ENCODE results near the gene DNAH5. TPM values are rescaled to one million over a fixed set of nuclear protein-coding genes. Genes with fewer than 3 reads are reported as not detected.

The DNAH5 gene
- total and polyA plus RNA-seq, 2 of the 8 experiments (the other 6 are each of a cell fraction or from before 2014, with no cell fraction given): 0.30 to 0.73 TPM

GRCh38 chr5:13910201-13910600 lies 34.3 kb downstream of the DNAH5 start:
- Histone ChIP-seq H4K20me1 (replicated peaks in 1 of 2; ENCODE audit: control insufficient read depth in 1 of 2, insufficient read depth in 2 of 2, low read length in 2 of 2) (no peaks in the 10 kb centered on the region), H3K4me3 (ENCODE audit: extremely low read depth in 1 of 4, insufficient read depth in 2 of 4, low read depth in 3 of 4, low read length in 4 of 4) (no peak overlapping the region), H3K4me1 (replicated peaks in 1 of 4; ENCODE audit: control insufficient read depth in 3 of 4, insufficient read depth in 4 of 4, low read length in 3 of 4) (no peaks in the 10 kb centered on the region; a peak in 1 of 7 replicates), H2BK12ac (ENCODE audit: low read depth, low read length) (no peak overlapping the region), H3K14ac (ENCODE audit: insufficient read length) (no peak overlapping the region), H3K56ac (replicated peaks; ENCODE audit: insufficient read length, low read depth, low read length) (no peak overlapping the region), H2BK5ac (ENCODE audit: low read depth, low read length) (no peak overlapping the region), H3K18ac (ENCODE audit: extremely low read depth, low read length) (no peak overlapping the region), H2AFZ (ENCODE audit: low read length) (no peak overlapping the region), H3K9ac (replicated peaks in 1 of 4; ENCODE audit: extremely low read depth in 1 of 4, low read depth in 3 of 4, low read length in 3 of 4) (no peak overlapping the region), H4K8ac (ENCODE audit: extremely low read depth, insufficient read depth, low read length) (no peak overlapping the region), H3K27ac (ENCODE audit: low read depth, low read length) (no peak overlapping the region), H3K23me2 (ENCODE audit: low read depth, low read length) (no peaks in the 10 kb centered on the region), H3K23ac (ENCODE audit: insufficient read length) (no peak overlapping the region), H4K5ac (ENCODE audit: insufficient read length, low read depth, low read length) (no peak overlapping the region), H3K79me2 (ENCODE audit: control insufficient read depth in 1 of 2, insufficient read depth in 2 of 2, low read length in 2 of 2) (no peaks in the 10 kb centered on the region), H3K4me2 (ENCODE audit: insufficient read depth in 1 of 2, low read depth in 2 of 2, low read length in 2 of 2) (no peak overlapping the region), H2BK15ac (ENCODE audit: low read length) (no peak overlapping the region), H2BK120ac (replicated peaks; ENCODE audit: low read depth, low read length) (no peak overlapping the region), H2AK5ac (ENCODE audit: low read depth, low read length) (no peak overlapping the region), H3K27me3 (replicated peaks in 1 of 4; ENCODE audit: control insufficient read depth in 3 of 4, extremely low read depth in 1 of 4, insufficient read depth in 3 of 4, low read length in 3 of 4) (no peaks in the 10 kb centered on the region), H2BK20ac (ENCODE audit: low read length) (no peak overlapping the region), H3K9me3 (ENCODE audit: insufficient read depth in 2 of 2, low read depth in 1 of 2, low read length in 1 of 2) (no peaks in the 10 kb centered on the region), H3K36me3 (ENCODE audit: control insufficient read depth in 2 of 4, insufficient read depth in 4 of 4, low read length in 3 of 4) (no peaks in the 10 kb centered on the region), H3K79me1 (ENCODE audit: low read depth, low read length) (no peaks in the 10 kb centered on the region), H3K4ac (replicated peaks; ENCODE audit: insufficient read length, low read depth, low read length) (no peak overlapping the region), H4K91ac (replicated peaks; ENCODE audit: insufficient read length, low read length) (no peak overlapping the region)
- DNase-seq (ENCODE audit: low read depth in 1 of 2, low spot score in 2 of 2): no peak
- 81% methylated on average over 2 of the region's 2 CpGs; no CpG with 5 or more reads in 1 of the 2 experiments for WGBS, 2 experiments (ENCODE audit: extremely low coverage in 1 of 2, insufficient coverage in 1 of 2, insufficient read length in 1 of 2, insufficient replicate concordance in 2 of 2, low coverage in 1 of 2, low lambda C conversion rate in 2 of 2, missing lambda C conversion rate in 1 of 2)
- ChIA-PET CTCF (ENCODE audit: partially characterized antibody) (interaction anchor here (1.3 kb wide), 1 partner anchor 32 kb away, joined by 5 read pairs; no protein-coding TSS in a partner anchor), POLR2A (ENCODE audit: partially characterized antibody) (no interaction called here)
- no peak for FAIRE-seq
- no peak for TF ChIP-seq TAF7 (optimal IDR thresholded peaks at IDR 0.05; ENCODE audit: borderline replicate concordance, low read depth, low read length)
- TF ChIP-seq RNF2 (IDR thresholded peaks at IDR 0.05; ENCODE audit: borderline replicate concordance, low read depth, low read length, missing control alignments, poor library complexity, severe bottlenecking): no peak
- TF ChIP-seq TBP (IDR thresholded peaks at IDR 0.05; ENCODE audit: low read depth, low read length): no peak
- no peak for TF ChIP-seq RFX5 (IDR thresholded peaks at IDR 0.05; ENCODE audit: borderline replicate concordance, low read depth, low read length)
- TF ChIP-seq CBX5 (IDR thresholded peaks at IDR 0.05; ENCODE audit: low read depth, low read length): no peak
- TF ChIP-seq PHF8 (conservative IDR thresholded peaks at IDR 0.05; ENCODE audit: low read depth, low read length): no peak
- TF ChIP-seq, protein P1, sequence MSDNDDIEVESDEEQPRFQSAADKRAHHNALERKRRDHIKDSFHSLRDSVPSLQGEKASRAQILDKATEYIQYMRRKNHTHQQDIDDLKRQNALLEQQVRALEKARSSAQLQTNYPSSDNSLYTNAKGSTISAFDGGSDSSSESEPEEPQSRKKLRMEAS (IDR thresholded peaks at IDR 0.05): no peak
- TF ChIP-seq ZNF274 (IDR thresholded peaks at IDR 0.05; ENCODE audit: borderline replicate concordance, extremely low read depth, low read length): no peak
- no peak for TF ChIP-seq TCF12 (IDR thresholded peaks at IDR 0.05; ENCODE audit: low read depth, low read length)
- TF ChIP-seq SP1 (IDR thresholded peaks at IDR 0.05; ENCODE audit: low read depth, low read length): no peak
- TF ChIP-seq NRF1 (IDR thresholded peaks at IDR 0.05; ENCODE audit: low read depth, low read length): no peak
- TF ChIP-seq EGR1 (IDR thresholded peaks at IDR 0.05; ENCODE audit: borderline replicate concordance, low read depth, low read length): no peak
- no peak for TF ChIP-seq SIRT6 (IDR thresholded peaks at IDR 0.05; ENCODE audit: low read length)
- TF ChIP-seq RXRA (IDR thresholded peaks at IDR 0.05; ENCODE audit: insufficient read depth, low read depth, low read length): no peak
- no peak for TF ChIP-seq RBBP5 (IDR thresholded peaks at IDR 0.05; ENCODE audit: borderline replicate concordance, low read depth, low read length)

Measured in H1 (cell line).